ENCODE data around the gene INPP5A. TPM values are rescaled to one million over a fixed set of nuclear protein-coding genes. Genes with fewer than 3 reads are reported as not detected.
A peak's percentile ranks its signal among the peaks of the same experiment; 100 is the strongest.

Gene INPP5A
- total RNA-seq, 3 donors from 2014 or later, result 26.6 to 50.6 (median 38.7) TPM

DNA sequence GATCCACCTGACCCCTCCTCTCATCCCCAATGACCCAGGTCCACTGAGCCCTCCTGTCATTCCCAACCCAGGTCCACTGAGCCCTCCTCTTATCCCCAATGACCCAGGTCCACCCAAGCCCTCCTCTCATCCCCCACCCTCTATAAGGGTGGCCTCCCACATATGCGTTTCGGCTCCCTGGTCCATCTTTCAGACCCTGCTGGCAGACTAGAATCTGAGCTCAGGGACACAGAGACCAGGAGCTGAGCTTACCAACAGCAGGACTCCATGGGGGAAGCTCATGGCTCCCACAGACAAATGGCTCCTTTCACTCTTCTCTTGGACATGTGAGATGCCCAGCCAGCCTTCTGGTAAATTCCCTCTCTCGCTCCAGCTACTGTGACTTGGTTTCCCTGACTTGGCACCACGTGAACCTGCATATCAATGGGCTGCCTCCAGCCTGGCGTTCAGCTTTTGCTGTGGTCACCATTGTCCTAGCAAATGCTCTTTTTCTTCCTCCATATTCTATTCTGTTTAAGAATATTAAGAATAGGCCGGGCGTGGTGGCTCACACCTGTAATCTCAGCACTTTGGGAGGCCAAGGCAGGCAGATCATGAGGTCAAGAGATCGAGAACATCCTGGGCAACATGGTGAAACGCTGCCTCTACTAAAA lies 24.8 kb upstream of the INPP5A start:
- Histone ChIP-seq H3K9me3 (no peaks in the 10 kb centered on the region), H3K4me1 (peaks cover 5 to 11% of the 10 kb centered on the region in 2 donors), H3K27ac (no peak overlapping the region), H3K27me3 (no peaks in the 10 kb centered on the region), H3K36me3 (no peaks in the 10 kb centered on the region), H3K4me3 (no peak overlapping the region)
- peak in 1 of 2 donors; percentile 28 for DNase-seq (ENCODE audit: low spot score in 2 of 2)
- intact Hi-C loops (cut with DNase I; ENCODE audit: low total_unique reads), result no loop called here
- TF ChIP-seq POLR2AphosphoS5 (IDR thresholded peaks at IDR 0.05) (no peak), POLR2A (IDR thresholded peaks at IDR 0.05) (no peak)
- TF ChIP-seq, protein P1, sequence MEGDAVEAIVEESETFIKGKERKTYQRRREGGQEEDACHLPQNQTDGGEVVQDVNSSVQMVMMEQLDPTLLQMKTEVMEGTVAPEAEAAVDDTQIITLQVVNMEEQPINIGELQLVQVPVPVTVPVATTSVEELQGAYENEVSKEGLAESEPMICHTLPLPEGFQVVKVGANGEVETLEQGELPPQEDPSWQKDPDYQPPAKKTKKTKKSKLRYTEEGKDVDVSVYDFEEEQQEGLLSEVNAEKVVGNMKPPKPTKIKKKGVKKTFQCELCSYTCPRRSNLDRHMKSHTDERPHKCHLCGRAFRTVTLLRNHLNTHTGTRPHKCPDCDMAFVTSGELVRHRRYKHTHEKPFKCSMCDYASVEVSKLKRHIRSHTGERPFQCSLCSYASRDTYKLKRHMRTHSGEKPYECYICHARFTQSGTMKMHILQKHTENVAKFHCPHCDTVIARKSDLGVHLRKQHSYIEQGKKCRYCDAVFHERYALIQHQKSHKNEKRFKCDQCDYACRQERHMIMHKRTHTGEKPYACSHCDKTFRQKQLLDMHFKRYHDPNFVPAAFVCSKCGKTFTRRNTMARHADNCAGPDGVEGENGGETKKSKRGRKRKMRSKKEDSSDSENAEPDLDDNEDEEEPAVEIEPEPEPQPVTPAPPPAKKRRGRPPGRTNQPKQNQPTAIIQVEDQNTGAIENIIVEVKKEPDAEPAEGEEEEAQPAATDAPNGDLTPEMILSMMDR (IDR thresholded peaks at IDR 0.05), result no peak

DNA sequence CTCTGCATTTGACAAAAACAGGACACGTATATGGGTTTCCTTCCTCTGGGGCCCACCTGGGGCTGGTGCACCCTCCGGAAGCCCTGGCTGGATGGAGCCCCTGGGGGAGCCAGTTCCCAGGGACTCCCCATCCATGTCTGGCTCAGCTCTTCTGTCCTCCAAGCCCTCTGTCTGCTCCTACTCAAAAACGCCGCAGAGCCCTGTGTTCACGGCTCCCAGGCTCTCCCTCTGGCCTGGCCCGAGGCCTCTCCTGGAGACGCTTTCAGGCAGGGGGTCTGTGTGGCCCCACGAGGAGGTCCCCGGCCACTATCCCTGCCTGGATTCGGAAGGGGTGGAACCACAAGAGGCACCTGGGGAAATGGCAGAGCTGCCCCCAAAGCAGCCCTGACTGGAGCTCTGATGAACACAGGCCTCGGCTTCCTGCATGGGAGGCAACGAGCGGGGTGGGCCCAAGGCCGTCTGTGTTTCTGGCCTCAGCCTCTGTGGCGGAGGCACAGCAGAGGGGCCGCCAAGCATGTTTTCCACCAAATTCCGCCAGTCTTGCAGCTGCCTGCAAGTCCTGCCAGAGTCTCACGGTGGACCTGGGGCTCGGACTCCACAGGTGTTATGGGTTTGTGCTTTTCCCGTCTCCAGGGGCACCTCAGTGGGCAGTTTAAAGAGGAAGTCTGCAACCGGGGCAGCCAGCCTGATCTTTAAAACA lies 22.6 kb upstream of the INPP5A start:
- intact Hi-C loops (cut with DNase I; ENCODE audit: low total_unique reads), result no loop called here
- peaks cover 12 to 20% of the 10 kb centered on the region in 2 donors for H3K4me1 ChIP-seq
- no peak overlapping the region for H3K27ac ChIP-seq
- no peaks in the 10 kb centered on the region for H3K9me3 ChIP-seq
- no peaks in the 10 kb centered on the region for H3K36me3 ChIP-seq
- no peak for TF ChIP-seq POLR2A (IDR thresholded peaks at IDR 0.05)
- no peak for TF ChIP-seq POLR2AphosphoS5 (IDR thresholded peaks at IDR 0.05)
- TF ChIP-seq, protein P1 (IDR thresholded peaks at IDR 0.05), result no peak
- DNase-seq (ENCODE audit: low spot score in 2 of 2), result no peak
- H3K27me3 ChIP-seq, result no peaks in the 10 kb centered on the region
- H3K4me3 ChIP-seq, result no peak overlapping the region

DNA sequence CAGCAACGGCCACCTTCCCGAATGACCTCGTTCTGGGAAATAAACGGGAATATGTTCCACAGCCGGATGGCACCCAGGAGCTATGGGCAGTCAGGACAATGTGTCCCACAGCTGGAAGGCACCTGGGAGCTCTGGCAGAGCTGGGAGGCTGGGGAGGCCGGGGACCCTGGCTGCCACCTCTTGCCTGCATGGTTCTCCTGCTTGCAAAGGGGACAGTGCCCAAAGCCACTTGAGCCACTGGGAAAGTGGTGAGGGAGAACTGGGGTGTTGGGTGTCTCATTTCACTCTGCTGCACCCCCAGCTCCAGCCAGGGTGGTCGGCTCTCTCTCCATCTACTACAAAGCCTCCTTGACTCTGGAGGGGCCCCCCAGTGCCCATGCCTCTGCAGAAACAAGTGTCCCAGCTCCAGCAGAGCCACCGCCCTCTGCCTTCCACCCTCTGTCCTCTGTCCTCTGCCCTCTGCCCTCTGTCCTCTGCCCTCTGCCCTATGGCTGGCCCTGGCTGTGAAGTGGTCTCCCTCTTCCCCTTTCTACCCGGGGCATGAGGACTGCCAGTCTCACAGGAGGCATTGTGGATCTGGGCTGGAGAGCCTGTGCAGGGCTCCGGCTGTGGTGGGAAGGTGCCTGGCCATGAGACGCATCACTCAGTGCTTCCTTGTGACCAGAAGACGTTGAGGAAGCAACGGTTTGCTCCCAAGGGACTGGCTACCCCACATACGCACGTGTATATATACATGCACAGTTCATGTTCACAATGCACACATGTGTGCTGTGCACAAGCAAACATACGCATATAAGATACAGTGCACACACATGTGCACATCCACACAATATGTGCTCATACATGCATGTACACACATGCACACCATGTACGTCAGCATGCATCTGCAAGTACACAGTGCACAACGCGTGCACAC lies 21.5 kb upstream of the INPP5A start:
- Histone ChIP-seq H3K4me3 (no peak overlapping the region), H3K9me3 (no peaks in the 10 kb centered on the region), H3K27ac (peak overlapping the region; percentile 90 to 94), H3K36me3 (no peaks in the 10 kb centered on the region), H3K4me1 (peaks cover 18 to 28% of the 10 kb centered on the region in 2 donors), H3K27me3 (no peaks in the 10 kb centered on the region)
- DNase-seq (ENCODE audit: low spot score in 2 of 2), result no peak
- intact Hi-C loops (cut with DNase I; ENCODE audit: low total_unique reads), result no loop called here
- TF ChIP-seq POLR2A (IDR thresholded peaks at IDR 0.05) (no peak), POLR2AphosphoS5 (IDR thresholded peaks at IDR 0.05) (no peak)
- TF ChIP-seq, protein P1 (IDR thresholded peaks at IDR 0.05), result no peak

DNA sequence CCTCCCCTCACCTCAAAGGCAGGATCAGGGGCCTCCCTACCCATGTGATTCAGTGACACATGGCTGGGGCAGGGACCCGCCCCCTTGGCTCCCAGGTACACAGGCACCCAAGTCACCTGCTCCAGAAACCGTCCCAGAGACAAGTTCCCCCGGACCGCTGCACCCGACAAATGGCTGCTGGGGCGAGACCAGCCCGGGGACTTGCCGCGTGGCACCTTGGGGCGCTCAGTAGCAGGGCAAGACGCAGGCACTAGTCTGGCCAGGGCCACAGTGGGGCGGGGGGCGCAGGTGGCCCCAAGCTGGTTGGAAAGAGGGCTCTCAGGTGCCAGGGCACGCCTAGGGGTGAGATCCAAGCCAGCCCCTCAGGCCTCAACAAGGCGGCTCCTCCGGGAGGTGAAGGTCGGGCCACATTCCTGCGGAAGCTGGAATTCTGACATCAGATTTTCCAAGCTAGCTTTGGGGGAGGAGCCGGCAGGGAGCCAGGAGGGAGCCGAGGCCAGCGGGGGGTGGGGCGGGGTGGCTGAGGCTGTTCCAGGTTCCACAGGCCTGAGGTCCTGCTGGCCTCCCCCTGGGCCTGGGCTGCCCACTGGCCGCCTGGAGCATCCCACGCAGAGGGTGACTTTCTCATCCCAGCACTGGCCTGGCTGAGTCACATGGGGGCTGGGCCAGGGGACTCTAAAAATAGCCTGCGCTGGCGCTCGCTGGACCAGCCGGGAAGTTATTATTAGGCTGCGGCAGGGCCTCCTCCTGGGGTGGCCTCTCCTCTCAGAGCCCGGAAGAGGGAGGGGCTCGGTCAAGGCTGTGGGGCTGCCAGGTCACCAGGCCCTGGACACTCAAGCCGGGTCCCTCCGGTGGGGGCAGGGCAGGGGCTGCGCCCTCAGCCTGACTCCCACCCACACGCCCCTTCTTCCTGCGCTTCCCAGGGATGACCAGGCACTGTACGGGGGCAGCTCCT lies 20.5 kb upstream of the INPP5A start:
- TF ChIP-seq POLR2A (IDR thresholded peaks at IDR 0.05), result no peak
- peak; percentile 68 to 81 (median 80) for TF ChIP-seq POLR2AphosphoS5 (IDR thresholded peaks at IDR 0.05)
- H3K27ac ChIP-seq, result peak overlapping the region; percentile 90 to 94

More for the DNA sequence above, 20.5 kb upstream of the INPP5A start:
- intact Hi-C loops (cut with DNase I; ENCODE audit: low total_unique reads), result no loop called here
- peaks cover 18 to 30% of the 10 kb centered on the region in 2 donors for H3K4me1 ChIP-seq
- peak overlapping the region in 2 of 3 donors; percentile 22 to 50 for H3K4me3 ChIP-seq
- H3K9me3 ChIP-seq, result no peaks in the 10 kb centered on the region
- no peaks in the 10 kb centered on the region for H3K27me3 ChIP-seq
- DNase-seq (ENCODE audit: low spot score in 2 of 2), result peak; percentile 85 to 86
- H3K36me3 ChIP-seq, result no peaks in the 10 kb centered on the region
